Adrenal gland (tissue), 12 donors: ENCODE results near the gene TRABD. TPM values are rescaled to one million over a fixed set of nuclear protein-coding genes. Genes with fewer than 3 reads are reported as not detected.

Experiments used
- DNase-seq, 7 donors: peaks; one replicate each; pipeline ENCODE4 v3.0.0-alpha.2; 2019 to 2020
- H3K27ac ChIP-seq, 5 donors: fragments of 200-600 bp; sonication (generic) in 4 of 5; 1 replicate in 3 of 5; 2 replicates in 2 of 5; pipeline versions ENCODE4 v1.5.1 to v1.8.0; 2016 to 2020; ENCODE audit warnings: mild to moderate bottlenecking in 1 of 5
- H3K27me3 ChIP-seq: fragments of 200-600 bp; 2 replicates; pipeline ENCODE4 v1.8.0; 2021
- H3K36me3 ChIP-seq, 2 donors: fragments of 200-600 bp; replicated peaks in 1 of 2; 1 replicate in 1 of 2; 2 replicates in 1 of 2; pipeline versions ENCODE4 v1.5.1 to v1.8.0; 2018 to 2022
- H3K4me1 ChIP-seq, 2 donors: fragments of 200-600 bp; replicated peaks in 1 of 2; 1 replicate in 1 of 2; 2 replicates in 1 of 2; pipeline versions ENCODE4 v1.5.1 to v1.8.0; 2018 to 2021
- H3K4me3 ChIP-seq, 4 donors: fragments of 200-600 bp; sonication (generic) in 3 of 4; one replicate each; pipeline ENCODE4 v1.5.1; 2016 to 2018
- H3K9me3 ChIP-seq, 3 donors: fragments of 200-600 bp; sonication (generic) in 1 of 3; replicated peaks in 1 of 3; 1 replicate in 2 of 3; 2 replicates in 1 of 3; pipeline versions ENCODE4 v1.5.1 to v1.8.0; 2016 to 2021
- CTCF ChIP-seq, 6 experiments: fragments of 450-650 bp in 4 of 6; fragments of 200-600 bp in 2 of 6; sonication (generic) in 1 of 6; IDR thresholded peaks; 1 replicate in 5 of 6; 2 replicates in 1 of 6; pipeline versions ENCODE4 v1.5.1 to v1.8.0; 2016 to 2021; ENCODE audit warnings: antibody characterized with exemption in 6 of 6, mild to moderate bottlenecking in 2 of 6, moderate library complexity in 1 of 6
- POLR2A ChIP-seq, 2 donors: fragments of 450-650 bp; IDR thresholded peaks; one replicate each; pipeline ENCODE4 v1.6.1; 2017; ENCODE audit warnings: antibody characterized with exemption in 2 of 2, mild to moderate bottlenecking in 2 of 2, moderate library complexity in 1 of 2
- WGBS, 4 donors: extraction: QIAGEN DNeasy Blood & Tissue Kit in 2 of 4; methylation state at CpG; one replicate each; pipeline versions ENCODE4 v1.1.5 to v1.1.7; 2013 to 2017; 5-methylcytosine and 5-hydroxymethylcytosine counted together
- intact Hi-C, 2 donors: fragments of 100-400 bp; cut with DNase I; formaldehyde crosslinking; loops; one replicate each; pipeline versions ENCODE4 v1.14.1 to v1.15.0; 2022 to 2023
- polyA plus RNA-seq, 3 donors: library from polyadenylated mRNA; stranded (reverse); fragments of 200-250 nt in 2 of 3; fragments of 350-450 nt in 1 of 3; fragmentation: Illumina TruSeq in 1 of 3; extraction: RNeasy Lipid Tissue Mini Kit (QIAGEN cat#74804) in 1 of 3; gene quantifications; one replicate each; pipeline ENCODE4 v1.2.3, GENCODE V29; 2013 to 2014
- total RNA-seq, 9 donors: library from RNA; depleted of rRNA in 4 of 9; stranded (reverse); fragments of >200 nt in 4 of 9; fragments of 120-200 nt in 1 of 9; fragmentation: NEBNext Ultra II Directional in 1 of 9; extraction: Animal tissue kit (Norgen Biotek cat#: 25700) in 1 of 9; gene quantifications; one replicate each; pipeline versions ENCODE4 v1.1.0 to v1.2.4, GENCODE V29; 2013 to 2023
- donor health status: healthy with polysubstance abuse.
- donor health status: Bipolar disorder and iron deficiency.
- donor health status: DM: yes; HTN: yes; CAD: no.
- donor health status: DM: no; HTN: no; CAD: no.
- donor health status: DM: no; HTN: no; CAD: no.
- donor health status: DM: yes; HTN: yes; CAD: no.

Gene TRABD
- total and polyA plus RNA-seq, 12 donors, result 3.0 to 79.0 (median 28.9) TPM

GRCh38 chr22:50170453-50171318 is 15.0 kb upstream of the TRABD start, which contains the start of gene PANX2:
TSS of gene PANX2 (plus strand) at chr22:50170731. CDS start at chr22:50170731, 0 bp downstream.
- H3K4me3 ChIP-seq, result peak within 1 kb of the TSS in 1 of 4 donors; percentile 86
- DNase-seq, result no peak
- no peaks in the 10 kb centered on the region for H3K36me3 ChIP-seq
- no peak within 1 kb of the TSS for H3K27ac ChIP-seq
- H3K9me3 ChIP-seq, result no peaks in the 10 kb centered on the region
- WGBS, 4 donors, result 14 to 45% (median 30%) methylated on average over 8 to 80 of the region's 105 CpGs
- H3K4me1 ChIP-seq, result peaks cover 4 to 6% of the 10 kb centered on the region in 2 donors
- peaks cover 6% of the 10 kb centered on the region for H3K27me3 ChIP-seq
- intact Hi-C loops, result no loop called here
- TF ChIP-seq CTCF (IDR thresholded peaks at IDR 0.05) (no peak), POLR2A (IDR thresholded peaks at IDR 0.05) (no peak)

DNA sequence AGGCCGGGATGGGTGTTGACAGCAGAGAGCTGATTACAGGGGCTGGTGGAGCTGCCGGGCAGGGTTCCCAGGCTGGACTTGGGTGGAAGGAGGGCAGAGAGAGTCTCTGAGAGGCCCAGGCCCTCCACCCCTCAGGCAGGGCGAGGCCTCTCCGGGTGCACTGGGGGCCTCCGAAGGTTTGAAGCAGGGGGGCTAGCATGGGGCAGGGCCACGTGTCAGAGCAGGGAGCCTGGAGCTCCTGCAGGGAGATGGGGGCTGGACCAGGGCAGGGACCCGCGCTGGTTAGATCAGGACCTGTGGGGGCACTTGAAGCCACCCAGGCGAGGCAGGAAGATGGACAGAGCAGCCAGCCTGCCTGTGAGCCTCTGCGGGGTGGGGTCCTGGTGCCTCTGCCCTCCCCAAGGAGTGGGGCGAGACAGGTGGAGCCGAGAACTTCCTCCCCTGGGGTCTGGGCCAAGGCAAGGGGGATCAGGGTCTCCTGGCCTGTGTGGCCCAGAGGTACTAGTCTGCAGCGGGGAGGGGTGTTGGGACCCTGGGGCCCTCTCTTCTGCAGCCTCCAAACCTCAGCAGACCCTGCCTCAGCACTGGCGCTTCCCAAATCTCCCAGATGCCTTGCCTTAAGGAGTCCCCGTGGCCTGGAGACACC is 14.3 kb upstream of the TRABD start:
- Histone ChIP-seq H3K4me3 (peak overlapping the region in 1 of 4 donors; percentile 86), H3K27me3 (peaks cover 6% of the 10 kb centered on the region), H3K27ac (no peak overlapping the region), H3K9me3 (no peaks in the 10 kb centered on the region), H3K36me3 (no peaks in the 10 kb centered on the region), H3K4me1 (peaks cover 4 to 6% of the 10 kb centered on the region in 2 donors)
- TF ChIP-seq CTCF (IDR thresholded peaks at IDR 0.05) (no peak), POLR2A (IDR thresholded peaks at IDR 0.05) (no peak)
- 84 to 88% (median 85%) methylated on average over 6 to 15 of the region's 15 CpGs for WGBS, 4 donors
- intact Hi-C loops, result no loop called here
- peak in 1 of 7 donors; percentile 52 for DNase-seq

- intact Hi-C loops, result no loop called here
- H3K27ac ChIP-seq, result no peak overlapping the region
- H3K9me3 ChIP-seq, result no peaks in the 10 kb centered on the region
- no peak for DNase-seq
- TF ChIP-seq CTCF (IDR thresholded peaks at IDR 0.05) (no peak), POLR2A (IDR thresholded peaks at IDR 0.05) (no peak)
- no peaks in the 10 kb centered on the region for H3K36me3 ChIP-seq
- 76 to 90% (median 84%) methylated on average over 13 of the region's 13 CpGs for WGBS, 4 donors
- H3K4me1 ChIP-seq, result peaks cover 4 to 6% of the 10 kb centered on the region in 2 donors
- H3K27me3 ChIP-seq, result peaks cover 6% of the 10 kb centered on the region
- H3K4me3 ChIP-seq, result no peak overlapping the region
Observed at GRCh38 chr22:50171965-50172421, 13.7 kb upstream of the TRABD start.

GRCh38 chr22:50173311-50173982 is 12.3 kb upstream of the TRABD start:
- H3K27ac ChIP-seq, result no peak overlapping the region
- no peaks in the 10 kb centered on the region for H3K36me3 ChIP-seq
- no peaks in the 10 kb centered on the region for H3K9me3 ChIP-seq
- 76 to 84% (median 80%) methylated on average over 16 to 26 of the region's 26 CpGs for WGBS, 4 donors
- H3K27me3 ChIP-seq, result peaks cover 17% of the 10 kb centered on the region
- TF ChIP-seq CTCF (IDR thresholded peaks at IDR 0.05) (no peak), POLR2A (IDR thresholded peaks at IDR 0.05) (no peak)
- peak in 1 of 7 donors; percentile 52 for DNase-seq
- peaks cover 4 to 6% of the 10 kb centered on the region in 2 donors for H3K4me1 ChIP-seq
- no peak overlapping the region for H3K4me3 ChIP-seq
- intact Hi-C loops, result no loop called here
